HepG2 (cell line): ENCODE results near the gene UBAP2L. TPM values are rescaled to one million over a fixed set of nuclear protein-coding genes. Genes with fewer than 3 reads are reported as not detected.

Source experiments
- AKAP8 ChIP-seq: sonication (generic); formaldehyde crosslinking; IDR thresholded peaks from 2 replicates; pipeline ENCODE4 v1.5.1; 2020; ENCODE audit warnings: mild to moderate bottlenecking, missing genetic modification reagents
- BHLHE40 ChIP-seq: IDR thresholded peaks from 2 replicates; pipeline ENCODE4 v1.6.1; 2011; ENCODE audit warnings: low read length, improper control_type of control experiment
- BRD4 ChIP-seq: sonication (generic); formaldehyde crosslinking; IDR thresholded peaks from 2 replicates; pipeline ENCODE4 v1.4.0; 2020; ENCODE audit warnings: missing genetic modification reagents
- CENPT ChIP-seq: sonication (generic); formaldehyde crosslinking; IDR thresholded peaks from 2 replicates; pipeline ENCODE4 v1.8.0; 2022; ENCODE audit warnings: low read depth, mild to moderate bottlenecking, moderate library complexity, missing genetic modification reagents
- IKZF4 ChIP-seq: sonication (generic); formaldehyde crosslinking; IDR thresholded peaks from 2 replicates; pipeline ENCODE4 v1.5.1; 2020; ENCODE audit warnings: borderline replicate concordance, mild to moderate bottlenecking, low read depth, missing genetic modification reagents; ENCODE audit errors: not compliant biosample characterization
- IRX3 ChIP-seq: sonication (generic); formaldehyde crosslinking; IDR thresholded peaks from 2 replicates; pipeline ENCODE4 v1.8.1; 2023; ENCODE audit warnings: mild to moderate bottlenecking, low read depth, missing genetic modification reagents, borderline replicate concordance
- KDM5A ChIP-seq: fragments of 200-600 bp; sonication (generic); IDR thresholded peaks from 2 replicates; pipeline ENCODE4 v1.7.0; 2018; ENCODE audit warnings: antibody characterized with exemption, mild to moderate bottlenecking, low read length, borderline replicate concordance
- LCORL ChIP-seq, 2 experiments: fragments of 450-650 bp in 1 of 2; sonication (generic) in 1 of 2; formaldehyde crosslinking in 1 of 2; IDR thresholded peaks; 2 replicates each; pipeline versions ENCODE4 v1.5.0 to v1.6.1; 2017 to 2020; ENCODE audit warnings: antibody characterized with exemption in 1 of 2, missing genetic modification reagents in 1 of 2
- POLR2A ChIP-seq, 2 experiments: IDR thresholded peaks; 2 replicates each; pipeline ENCODE4 v1.6.1; 2011; ENCODE audit warnings: low read depth in 2 of 2, low read length in 2 of 2, mild to moderate bottlenecking in 1 of 2, moderate library complexity in 1 of 2; ENCODE audit not compliant: insufficient read depth in 1 of 2
- PRMT3 ChIP-seq: sonication (generic); formaldehyde crosslinking; IDR thresholded peaks from 2 replicates; pipeline ENCODE4 v1.8.1; 2022; ENCODE audit warnings: low read depth, mild to moderate bottlenecking, moderate library complexity, missing genetic modification reagents, borderline replicate concordance
- SRY ChIP-seq: sonication (generic); formaldehyde crosslinking; IDR thresholded peaks from 2 replicates; pipeline ENCODE4 v1.8.0; 2022; ENCODE audit warnings: mild to moderate bottlenecking, missing genetic modification reagents
- TGIF2 ChIP-seq: IDR thresholded peaks from 2 replicates; pipeline ENCODE4 v1.6.1; 2016; ENCODE audit warnings: control low read depth, missing compliant biosample characterization
- ZNF333 ChIP-seq: sonication (generic); formaldehyde crosslinking; IDR thresholded peaks from 2 replicates; pipeline ENCODE4 v1.4.0; 2020; ENCODE audit warnings: mild to moderate bottlenecking, missing genetic modification reagents, borderline replicate concordance
- ZNF496 ChIP-seq: sonication (generic); formaldehyde crosslinking; IDR thresholded peaks from 2 replicates; pipeline ENCODE4 v1.8.1; 2023; ENCODE audit warnings: mild to moderate bottlenecking, moderate library complexity, missing genetic modification reagents; ENCODE audit not compliant: insufficient replicate concordance
- polyA plus RNA-seq, 8 experiments: library from polyadenylated mRNA; depleted of rRNA in 3 of 8; stranded (reverse) in 7 of 8; unstranded in 1 of 8; fragments of >200 nt; fragmentation: Illumina TruSeq in 4 of 8; extraction: Trizol in 4 of 8; gene quantifications; 2 replicates each; pipeline versions ENCODE4 v1.2.1 to v1.2.3, GENCODE V29; 2011 to 2016; ENCODE audit warnings: low read depth in 4 of 8, missing spikeins in 1 of 8, mixed read lengths in 1 of 8; ENCODE audit not compliant: insufficient read depth in 1 of 8
- total RNA-seq, 5 experiments: library from RNA; depleted of rRNA; stranded (reverse); fragments of >200 nt; fragmentation: Illumina TruSeq; extraction: Trizol; gene quantifications; 2 replicates each; pipeline ENCODE4 v1.2.3, GENCODE V29; 2016; ENCODE audit warnings: low read depth in 1 of 5
- TF ChIP-seq, protein P1 (sequence below), 2 experiments: IDR thresholded peaks; 2 replicates each; pipeline ENCODE4 v1.6.1; 2011 to 2012; ENCODE audit warnings: low read length in 2 of 2, borderline replicate concordance in 1 of 2, low read depth in 1 of 2, mild to moderate bottlenecking in 1 of 2, moderate library complexity in 1 of 2
- TF ChIP-seq, protein P2 (sequence below): sonication (generic); formaldehyde crosslinking; IDR thresholded peaks from 2 replicates; pipeline ENCODE4 v1.8.0; 2022; ENCODE audit warnings: missing genetic modification reagents, mild to moderate bottlenecking, inconsistent platforms, borderline replicate concordance
- TF ChIP-seq, protein P3 (sequence below): sonication (generic); formaldehyde crosslinking; IDR thresholded peaks from 2 replicates; pipeline ENCODE4 v1.5.0; 2020; ENCODE audit warnings: mild to moderate bottlenecking, missing genetic modification reagents
- TF ChIP-seq, protein P4 (sequence below): sonication (generic); formaldehyde crosslinking; IDR thresholded peaks from 2 replicates; pipeline ENCODE4 v1.4.0; 2020; ENCODE audit warnings: low read depth, mild to moderate bottlenecking, missing genetic modification reagents
- TF ChIP-seq, protein P5 (sequence below): sonication (generic); formaldehyde crosslinking; IDR thresholded peaks from 2 replicates; pipeline ENCODE4 v1.4.0; 2020; ENCODE audit warnings: mild to moderate bottlenecking, missing genetic modification reagents

The UBAP2L gene
- total and polyA plus RNA-seq, 2 of the 13 experiments (the other 11 are each of a cell fraction or from before 2014, with no cell fraction given): 74.2 to 159 TPM

DNA sequence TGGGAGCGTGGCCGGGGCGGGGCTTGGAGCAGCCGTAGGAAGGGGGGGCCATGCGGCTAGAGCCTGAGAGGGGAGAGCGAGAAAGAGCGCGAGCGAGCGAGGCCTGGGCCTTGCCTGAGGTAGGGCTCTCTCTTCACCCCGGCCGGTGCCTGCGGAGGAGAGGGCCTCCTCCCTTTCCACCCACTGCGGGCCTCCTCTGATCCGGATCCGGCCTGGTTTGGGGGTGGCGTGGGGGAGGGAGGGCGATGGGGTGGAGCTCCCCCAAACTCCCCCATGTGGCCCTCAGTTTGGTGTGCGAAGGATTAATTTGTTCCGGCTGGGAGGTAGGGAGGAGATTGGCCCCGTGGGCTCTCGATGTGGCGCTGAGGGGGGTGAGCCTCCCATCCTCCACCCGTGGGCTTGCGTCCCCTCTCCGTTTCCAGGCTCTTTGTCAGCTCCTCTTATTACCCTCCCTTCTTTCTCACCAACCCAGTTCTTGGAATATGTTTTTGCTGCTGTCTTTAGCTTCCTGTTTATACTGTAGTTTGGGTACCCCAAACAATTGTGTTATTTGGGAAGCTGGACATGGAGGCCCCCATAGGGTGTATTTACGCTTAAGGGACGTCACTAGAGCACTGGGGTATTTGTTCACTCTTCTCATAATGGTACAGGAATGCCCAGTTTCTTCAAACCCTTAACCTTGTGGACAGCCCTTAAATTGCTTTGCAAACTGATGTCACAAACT, 685 bp downstream of the UBAP2L start (continued):
- TF ChIP-seq, protein P1, sequence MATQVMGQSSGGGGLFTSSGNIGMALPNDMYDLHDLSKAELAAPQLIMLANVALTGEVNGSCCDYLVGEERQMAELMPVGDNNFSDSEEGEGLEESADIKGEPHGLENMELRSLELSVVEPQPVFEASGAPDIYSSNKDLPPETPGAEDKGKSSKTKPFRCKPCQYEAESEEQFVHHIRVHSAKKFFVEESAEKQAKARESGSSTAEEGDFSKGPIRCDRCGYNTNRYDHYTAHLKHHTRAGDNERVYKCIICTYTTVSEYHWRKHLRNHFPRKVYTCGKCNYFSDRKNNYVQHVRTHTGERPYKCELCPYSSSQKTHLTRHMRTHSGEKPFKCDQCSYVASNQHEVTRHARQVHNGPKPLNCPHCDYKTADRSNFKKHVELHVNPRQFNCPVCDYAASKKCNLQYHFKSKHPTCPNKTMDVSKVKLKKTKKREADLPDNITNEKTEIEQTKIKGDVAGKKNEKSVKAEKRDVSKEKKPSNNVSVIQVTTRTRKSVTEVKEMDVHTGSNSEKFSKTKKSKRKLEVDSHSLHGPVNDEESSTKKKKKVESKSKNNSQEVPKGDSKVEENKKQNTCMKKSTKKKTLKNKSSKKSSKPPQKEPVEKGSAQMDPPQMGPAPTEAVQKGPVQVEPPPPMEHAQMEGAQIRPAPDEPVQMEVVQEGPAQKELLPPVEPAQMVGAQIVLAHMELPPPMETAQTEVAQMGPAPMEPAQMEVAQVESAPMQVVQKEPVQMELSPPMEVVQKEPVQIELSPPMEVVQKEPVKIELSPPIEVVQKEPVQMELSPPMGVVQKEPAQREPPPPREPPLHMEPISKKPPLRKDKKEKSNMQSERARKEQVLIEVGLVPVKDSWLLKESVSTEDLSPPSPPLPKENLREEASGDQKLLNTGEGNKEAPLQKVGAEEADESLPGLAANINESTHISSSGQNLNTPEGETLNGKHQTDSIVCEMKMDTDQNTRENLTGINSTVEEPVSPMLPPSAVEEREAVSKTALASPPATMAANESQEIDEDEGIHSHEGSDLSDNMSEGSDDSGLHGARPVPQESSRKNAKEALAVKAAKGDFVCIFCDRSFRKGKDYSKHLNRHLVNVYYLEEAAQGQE (IDR thresholded peaks at IDR 0.05; ENCODE audit: borderline replicate concordance in 1 of 2, low read depth in 1 of 2, low read length in 2 of 2): no peak
- no peak for TF ChIP-seq BHLHE40
- 0 out of 2 replicates have a peak, but pooled peaks have one; percentile 15 for TF ChIP-seq KDM5A
- TF ChIP-seq, protein P2, sequence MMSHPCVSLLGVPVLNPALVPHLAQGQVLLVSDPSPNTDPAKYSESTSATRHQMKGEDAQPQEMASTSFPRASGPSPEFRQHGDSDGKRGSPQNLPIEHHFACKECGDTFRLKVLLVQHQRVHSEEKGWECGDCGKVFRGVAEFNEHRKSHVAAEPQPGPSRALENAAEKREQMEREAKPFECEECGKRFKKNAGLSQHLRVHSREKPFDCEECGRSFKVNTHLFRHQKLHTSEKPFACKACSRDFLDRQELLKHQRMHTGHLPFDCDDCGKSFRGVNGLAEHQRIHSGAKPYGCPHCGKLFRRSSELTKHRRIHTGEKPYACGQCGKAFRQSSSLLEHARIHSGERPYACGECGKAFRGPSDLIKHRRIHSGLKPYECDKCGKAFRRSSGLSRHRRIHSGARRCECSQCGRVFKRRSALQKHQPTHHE (CRISPR knock-in tag): no peak
- no peak for TF ChIP-seq PRMT3 (CRISPR knock-in tag)
- TF ChIP-seq SRY (CRISPR knock-in tag): peak; percentile 58; the same call in 1 of the 2 replicates
- TF ChIP-seq POLR2A (IDR thresholded peaks at IDR 0.05; ENCODE audit: insufficient read depth in 1 of 2, low read depth in 2 of 2, low read length in 2 of 2): peak in 1 of 2 experiments; percentile 53; a peak in 2 of 4 replicates
- TF ChIP-seq, protein P3, sequence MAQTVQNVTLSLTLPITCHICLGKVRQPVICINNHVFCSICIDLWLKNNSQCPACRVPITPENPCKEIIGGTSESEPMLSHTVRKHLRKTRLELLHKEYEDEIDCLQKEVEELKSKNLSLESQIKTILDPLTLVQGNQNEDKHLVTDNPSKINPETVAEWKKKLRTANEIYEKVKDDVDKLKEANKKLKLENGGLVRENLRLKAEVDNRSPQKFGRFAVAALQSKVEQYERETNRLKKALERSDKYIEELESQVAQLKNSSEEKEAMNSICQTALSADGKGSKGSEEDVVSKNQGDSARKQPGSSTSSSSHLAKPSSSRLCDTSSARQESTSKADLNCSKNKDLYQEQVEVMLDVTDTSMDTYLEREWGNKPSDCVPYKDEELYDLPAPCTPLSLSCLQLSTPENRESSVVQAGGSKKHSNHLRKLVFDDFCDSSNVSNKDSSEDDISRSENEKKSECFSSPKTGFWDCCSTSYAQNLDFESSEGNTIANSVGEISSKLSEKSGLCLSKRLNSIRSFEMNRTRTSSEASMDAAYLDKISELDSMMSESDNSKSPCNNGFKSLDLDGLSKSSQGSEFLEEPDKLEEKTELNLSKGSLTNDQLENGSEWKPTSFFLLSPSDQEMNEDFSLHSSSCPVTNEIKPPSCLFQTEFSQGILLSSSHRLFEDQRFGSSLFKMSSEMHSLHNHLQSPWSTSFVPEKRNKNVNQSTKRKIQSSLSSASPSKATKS (CRISPR knock-in tag): peak; percentile 62; the same call in 1 of the 2 replicates
- 0 out of 2 replicates have a peak, but pooled peaks have one; percentile 58 for TF ChIP-seq BRD4 (CRISPR knock-in tag)
- TF ChIP-seq, protein P4, sequence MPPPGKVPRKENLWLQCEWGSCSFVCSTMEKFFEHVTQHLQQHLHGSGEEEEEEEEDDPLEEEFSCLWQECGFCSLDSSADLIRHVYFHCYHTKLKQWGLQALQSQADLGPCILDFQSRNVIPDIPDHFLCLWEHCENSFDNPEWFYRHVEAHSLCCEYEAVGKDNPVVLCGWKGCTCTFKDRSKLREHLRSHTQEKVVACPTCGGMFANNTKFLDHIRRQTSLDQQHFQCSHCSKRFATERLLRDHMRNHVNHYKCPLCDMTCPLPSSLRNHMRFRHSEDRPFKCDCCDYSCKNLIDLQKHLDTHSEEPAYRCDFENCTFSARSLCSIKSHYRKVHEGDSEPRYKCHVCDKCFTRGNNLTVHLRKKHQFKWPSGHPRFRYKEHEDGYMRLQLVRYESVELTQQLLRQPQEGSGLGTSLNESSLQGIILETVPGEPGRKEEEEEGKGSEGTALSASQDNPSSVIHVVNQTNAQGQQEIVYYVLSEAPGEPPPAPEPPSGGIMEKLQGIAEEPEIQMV (CRISPR knock-in tag): no peak
- TF ChIP-seq IRX3 (CRISPR knock-in tag): 0 out of 2 replicates have a peak, but pooled peaks have one; percentile 26
- no peak for TF ChIP-seq IKZF4 (CRISPR knock-in tag)
- no peak for TF ChIP-seq LCORL (IDR thresholded peaks at IDR 0.05)
- TF ChIP-seq LCORL (CRISPR knock-in tag; IDR thresholded peaks at IDR 0.05): no peak
- no peak for TF ChIP-seq ZNF333 (CRISPR knock-in tag)
- TF ChIP-seq, protein P5, sequence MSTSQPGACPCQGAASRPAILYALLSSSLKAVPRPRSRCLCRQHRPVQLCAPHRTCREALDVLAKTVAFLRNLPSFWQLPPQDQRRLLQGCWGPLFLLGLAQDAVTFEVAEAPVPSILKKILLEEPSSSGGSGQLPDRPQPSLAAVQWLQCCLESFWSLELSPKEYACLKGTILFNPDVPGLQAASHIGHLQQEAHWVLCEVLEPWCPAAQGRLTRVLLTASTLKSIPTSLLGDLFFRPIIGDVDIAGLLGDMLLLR: no peak
- TF ChIP-seq CENPT: no peak
- no peak for TF ChIP-seq TGIF2
- no peak for TF ChIP-seq AKAP8 (CRISPR knock-in tag)
- TF ChIP-seq ZNF496: no peak
